Heart right ventricle (tissue), 16 donors: ENCODE data around the gene ERBB4. TPM values are rescaled to one million over a fixed set of nuclear protein-coding genes. Genes with fewer than 3 reads are reported as not detected.

ENCODE experiments used
- ATAC-seq, 8 donors: fragments of 200-7000 bp; cut with Tn5 transposase; one replicate each; pipeline ENCODE4 v1.9.1; 2020; ENCODE audit warnings: mild to moderate bottlenecking in 8 of 8, moderate library complexity in 8 of 8, moderate number of reproducible peaks in 1 of 8
- DNase-seq, 2 donors: peaks; one replicate each; pipeline ENCODE4 v3.0.0-alpha.2; 2020
- H3K27ac ChIP-seq, 10 donors: fragments of 200-600 bp; sonication (generic) in 2 of 10; one replicate each; pipeline versions ENCODE4 v1.5.0 to v1.8.0; 2020 to 2022; ENCODE audit warnings: mild to moderate bottlenecking in 3 of 10
- H3K27me3 ChIP-seq, 7 donors: fragments of 200-600 bp; one replicate each; pipeline ENCODE4 v1.8.0; 2021 to 2022; ENCODE audit warnings: mild to moderate bottlenecking in 2 of 7
- H3K36me3 ChIP-seq, 9 donors: fragments of 200-600 bp; sonication (generic) in 1 of 9; one replicate each; pipeline versions ENCODE4 v1.5.0 to v1.8.0; 2020 to 2022; ENCODE audit warnings: mild to moderate bottlenecking in 2 of 9
- H3K4me1 ChIP-seq, 9 donors: fragments of 200-600 bp; sonication (generic) in 1 of 9; one replicate each; pipeline versions ENCODE4 v1.5.0 to v1.8.0; 2020 to 2022; ENCODE audit warnings: mild to moderate bottlenecking in 4 of 9
- H3K4me3 ChIP-seq, 10 donors: fragments of 200-600 bp; sonication (generic) in 2 of 10; one replicate each; pipeline versions ENCODE4 v1.5.0 to v1.8.0; 2020 to 2022; ENCODE audit warnings: mild to moderate bottlenecking in 7 of 10, moderate library complexity in 2 of 10
- H3K9me3 ChIP-seq, 11 donors: fragments of 200-600 bp in 10 of 11; sonication (generic) in 2 of 11; one replicate each; pipeline versions ENCODE4 v1.5.0 to v1.8.0; 2013 to 2022; ENCODE audit warnings: mild to moderate bottlenecking in 2 of 11, control low read depth in 1 of 11, moderate library complexity in 1 of 11
- WGBS, 2 donors: extraction: QIAGEN DNeasy Blood & Tissue Kit; methylation state at CpG; one replicate each; pipeline ENCODE4 v1.1.7; 2013; ENCODE audit warnings: inconsistent platforms in 1 of 2; 5-methylcytosine and 5-hydroxymethylcytosine counted together
- intact Hi-C, 10 donors: fragments of 100-400 bp; cut with DNase I; formaldehyde crosslinking; loops; one replicate each; pipeline versions ENCODE4 v1.11.1 to v1.14.2; 2022
- polyA plus RNA-seq, 2 donors: library from polyadenylated mRNA; stranded (reverse); fragments of 200-250 nt; gene quantifications; one replicate each; pipeline ENCODE4 v1.2.3, GENCODE V29; 2013
- total RNA-seq, 10 donors: library from RNA; stranded (reverse); fragmentation: NEBNext Ultra II Directional in 3 of 10; extraction: Animal tissue kit (Norgen Biotek cat#: 25700) in 3 of 10; gene quantifications; one replicate each; pipeline versions ENCODE4 v1.2.1 to v1.2.4, GENCODE V29; 2021 to 2023
- TF ChIP-seq, protein P1 (sequence below), 9 donors: fragments of 200-600 bp; sonication (generic) in 2 of 9; IDR thresholded peaks; one replicate each; pipeline versions ENCODE4 v1.5.0 to v1.8.0; 2021 to 2022; ENCODE audit warnings: antibody characterized with exemption in 9 of 9, mild to moderate bottlenecking in 5 of 9, moderate library complexity in 1 of 9
- donor health status: Arrhythmogenic right ventricular cardiomyopathy.
- donor health status: ischemic (EF 13 %, LVEDD 7.1; RV severe dilation, severe dysfunction).
- donor health status: healthy with polysubstance abuse.
- donor health status: DM: no; HTN: yes; CAD: no.
- donor health status: DM: no; HTN: no; CAD: no.
- donor health status: ischemic (EF 25% LVEDD 6.9; RV normal size, moderate dysfunction).
- donor health status: ischemic (EF 25% LVEDD 5.7; RV mildly dilated, moderate dysfunction).
- donor health status: healthy.
- donor health status: DM: yes; HTN: yes; CAD: no.
- donor health status: Ischemic cardiomyopathy.
- donor health status: ischemic (EF 35%, LVEDD 5.7; RV mildly dilated, moderate dysfunction).
- donor health status: nonischemic (EF 11% LVEDD 7.7; RV severe dilation, severe dysfunction).
- donor health status: DM: yes; HTN: yes; CAD: no.
- donor health status: PGD.
- donor health status: ischemic (EF 29% LVEDD 5.4; RV normal size, mild dysfunction).
- donor health status: nonischemic (EF 23%, LVEDD 6.1; RV moderate dilation, normal function).

The ERBB4 gene
- total and polyA plus RNA-seq, 12 donors, result 1.2 to 24.6 (median 16.1) TPM

DNA sequence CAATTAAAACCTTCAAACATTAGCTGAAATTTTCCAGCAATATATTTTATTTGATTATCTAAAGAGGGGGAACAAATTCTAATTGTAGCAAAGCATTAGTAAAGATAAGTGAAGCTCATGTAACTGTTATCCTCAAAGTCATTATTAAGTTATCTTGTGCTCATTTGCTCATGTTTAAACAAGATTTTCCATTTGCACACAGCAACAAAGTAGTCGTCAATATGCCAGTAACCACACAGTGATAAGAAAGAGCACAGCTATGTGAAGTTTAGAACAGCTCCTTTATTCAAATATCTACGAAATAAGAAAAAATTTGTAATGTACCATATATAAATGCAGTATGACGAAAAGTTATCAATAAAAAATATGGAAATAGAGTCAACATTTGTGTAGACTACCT lies 159.5 kb downstream of the ERBB4 start:
- Histone ChIP-seq H3K27ac (no peak overlapping the region), H3K36me3 (no peaks in the 10 kb centered on the region), H3K4me3 (no peak overlapping the region), H3K9me3 (no peaks in the 10 kb centered on the region), H3K27me3 (no peaks in the 10 kb centered on the region), H3K4me1 (no peaks in the 10 kb centered on the region)
- DNase-seq (no peak), ATAC-seq (no peak)
- 44 to 45% methylated on average over 3 of the region's 3 CpGs for WGBS, 2 donors
- TF ChIP-seq, protein P1, sequence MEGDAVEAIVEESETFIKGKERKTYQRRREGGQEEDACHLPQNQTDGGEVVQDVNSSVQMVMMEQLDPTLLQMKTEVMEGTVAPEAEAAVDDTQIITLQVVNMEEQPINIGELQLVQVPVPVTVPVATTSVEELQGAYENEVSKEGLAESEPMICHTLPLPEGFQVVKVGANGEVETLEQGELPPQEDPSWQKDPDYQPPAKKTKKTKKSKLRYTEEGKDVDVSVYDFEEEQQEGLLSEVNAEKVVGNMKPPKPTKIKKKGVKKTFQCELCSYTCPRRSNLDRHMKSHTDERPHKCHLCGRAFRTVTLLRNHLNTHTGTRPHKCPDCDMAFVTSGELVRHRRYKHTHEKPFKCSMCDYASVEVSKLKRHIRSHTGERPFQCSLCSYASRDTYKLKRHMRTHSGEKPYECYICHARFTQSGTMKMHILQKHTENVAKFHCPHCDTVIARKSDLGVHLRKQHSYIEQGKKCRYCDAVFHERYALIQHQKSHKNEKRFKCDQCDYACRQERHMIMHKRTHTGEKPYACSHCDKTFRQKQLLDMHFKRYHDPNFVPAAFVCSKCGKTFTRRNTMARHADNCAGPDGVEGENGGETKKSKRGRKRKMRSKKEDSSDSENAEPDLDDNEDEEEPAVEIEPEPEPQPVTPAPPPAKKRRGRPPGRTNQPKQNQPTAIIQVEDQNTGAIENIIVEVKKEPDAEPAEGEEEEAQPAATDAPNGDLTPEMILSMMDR (IDR thresholded peaks at IDR 0.05), result no peak
- intact Hi-C loops, result no loop called here

DNA sequence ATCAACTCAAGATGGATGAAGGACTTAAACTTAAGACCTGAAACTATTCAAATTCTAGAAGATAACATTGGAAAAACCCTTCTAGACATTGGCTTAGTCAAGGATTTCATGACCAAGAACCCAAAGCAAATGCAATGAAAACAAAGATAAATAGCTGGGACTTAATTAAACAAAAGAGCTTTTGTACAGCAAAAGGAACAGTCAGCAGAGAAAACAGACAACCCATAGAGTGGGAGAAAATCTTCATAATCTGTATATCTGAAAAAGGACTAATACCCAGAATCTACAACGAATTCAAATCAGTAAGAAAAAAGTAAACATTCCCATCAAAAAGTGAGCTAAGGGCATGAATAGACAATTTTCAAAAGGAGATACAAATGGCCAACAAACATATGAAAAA lies 171.2 kb downstream of the ERBB4 start:
- Histone ChIP-seq H3K4me3 (no peak overlapping the region), H3K27ac (no peak overlapping the region), H3K36me3 (no peaks in the 10 kb centered on the region), H3K9me3 (no peaks in the 10 kb centered on the region), H3K27me3 (no peaks in the 10 kb centered on the region), H3K4me1 (no peaks in the 10 kb centered on the region)
- 56 to 77% methylated on average over 1 of the region's 1 CpG for WGBS, 2 donors
- ATAC-seq (no peak), DNase-seq (no peak)
- TF ChIP-seq, protein P1 (IDR thresholded peaks at IDR 0.05), result no peak
- intact Hi-C loops, result no loop called here

DNA sequence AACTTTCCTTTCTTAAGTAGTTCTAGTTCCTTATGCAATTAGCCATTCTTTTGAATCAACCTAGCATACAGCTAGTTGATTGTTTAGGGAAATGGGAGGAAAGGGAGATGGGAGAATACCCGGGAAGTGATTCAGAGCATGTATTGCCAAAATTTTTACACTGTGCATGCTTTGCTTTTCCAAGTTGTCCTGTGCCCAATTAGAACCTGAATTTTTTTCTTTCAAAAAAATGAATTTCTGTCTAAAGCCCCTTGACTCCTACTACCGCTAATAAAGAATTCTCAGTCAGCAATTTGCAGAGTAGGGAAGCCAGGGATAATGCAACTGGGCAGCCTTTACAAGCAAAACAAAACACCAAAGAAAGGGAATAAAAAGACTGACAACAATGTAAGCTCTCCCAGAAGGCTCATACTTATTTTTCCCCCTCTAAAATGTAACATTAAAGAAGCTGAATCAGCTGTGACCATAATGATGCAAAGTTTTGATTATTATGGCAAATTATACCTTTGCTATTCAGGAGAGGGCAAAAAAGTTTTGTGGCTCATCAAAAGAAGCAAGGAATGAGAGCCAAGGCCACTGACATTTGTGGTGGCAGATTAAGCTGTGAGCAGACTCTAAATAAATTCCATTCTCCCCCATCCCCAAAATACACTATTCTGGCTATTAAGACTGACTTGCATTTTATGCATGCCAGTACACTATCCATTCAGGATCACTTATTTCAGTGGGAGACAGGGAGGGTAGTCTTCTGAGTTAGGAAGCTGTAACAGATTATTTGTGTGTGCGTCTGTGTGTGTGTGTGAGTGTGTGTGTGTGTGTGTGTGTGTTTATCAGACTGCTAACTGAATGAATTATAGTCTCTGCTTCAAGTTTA lies 174.3 kb downstream of the ERBB4 start:
- Histone ChIP-seq H3K4me3 (no peak overlapping the region), H3K27me3 (no peaks in the 10 kb centered on the region), H3K36me3 (no peaks in the 10 kb centered on the region), H3K4me1 (peaks cover 0 to 3% (median 0%) of the 10 kb centered on the region in 9 donors), H3K27ac (no peak overlapping the region), H3K9me3 (no peaks in the 10 kb centered on the region)
- no peak for DNase-seq
- WGBS, 2 donors, result 49 to 61% methylated on average over 3 of the region's 3 CpGs
- intact Hi-C loops, result no loop called here
- TF ChIP-seq, protein P1 (IDR thresholded peaks at IDR 0.05), result no peak
- no peak for ATAC-seq

DNA sequence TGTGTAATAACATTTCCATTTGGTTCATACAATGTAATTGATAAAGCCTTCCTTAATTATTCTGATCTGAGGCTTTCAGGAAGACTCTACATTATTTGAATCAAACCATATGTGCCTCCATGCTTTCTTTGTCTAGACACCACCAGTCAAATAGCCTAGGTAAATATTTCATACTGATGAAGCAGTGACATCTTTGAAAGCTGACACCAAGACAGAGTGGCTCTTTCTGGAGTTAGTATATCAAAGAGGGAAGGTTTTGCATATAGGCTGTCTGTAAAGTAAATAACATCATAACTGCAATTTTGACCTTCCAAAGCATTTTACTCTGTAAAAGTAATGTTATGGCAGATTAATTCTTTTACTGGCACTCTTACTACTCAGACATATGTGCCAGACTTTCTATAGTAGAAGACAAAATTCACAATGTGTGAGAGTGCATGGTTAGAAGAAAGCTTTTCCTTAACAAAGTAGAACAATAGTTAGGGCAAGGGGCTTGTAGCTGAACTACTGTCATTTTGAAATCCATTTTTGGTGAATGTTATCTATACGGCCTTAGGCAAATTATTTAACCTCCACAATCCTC lies 177.3 kb downstream of the ERBB4 start:
- ATAC-seq (no peak), DNase-seq (no peak)
- 68 to 71% methylated on average over 1 of the region's 1 CpG for WGBS, 2 donors
- H3K36me3 ChIP-seq, result no peaks in the 10 kb centered on the region
- H3K4me3 ChIP-seq, result no peak overlapping the region
- TF ChIP-seq, protein P1 (IDR thresholded peaks at IDR 0.05), result no peak
- peaks cover 0 to 3% (median 0%) of the 10 kb centered on the region in 9 donors for H3K4me1 ChIP-seq
- no peaks in the 10 kb centered on the region for H3K27me3 ChIP-seq
- no peaks in the 10 kb centered on the region for H3K9me3 ChIP-seq
- H3K27ac ChIP-seq, result no peak overlapping the region
- intact Hi-C loops, result no loop called here
